Right ventricle myocardium superior (tissue), 1 donor: ENCODE measurements around the gene RAB37. TPM values are rescaled to one million over a fixed set of nuclear protein-coding genes. Genes with fewer than 3 reads are reported as not detected.

Experiments used
- ATAC-seq: fragments of 200-7000 bp; cut with Tn5 transposase; one replicate; pipeline ENCODE4 v1.9.1; 2020; ENCODE audit warnings: mild to moderate bottlenecking; ENCODE audit not compliant: poor library complexity
- DNase-seq: peaks from one replicate; pipeline ENCODE4 v3.0.0-alpha.2; 2020
- intact Hi-C: fragments of 100-400 bp; cut with DNase I; formaldehyde crosslinking; loops from one replicate; pipeline ENCODE4 v1.11.2; 2022
- long read RNA-seq: library from polyadenylated mRNA; unstranded; transcript quantifications from one replicate; pipeline ENCODE4 v2.0.0, GENCODE V29; 2021
- total RNA-seq: library from RNA; stranded (reverse); fragmentation: NEBNext Ultra II Directional; extraction: Animal tissue kit (Norgen Biotek cat#: 25700); gene quantifications from one replicate; pipeline ENCODE4 v1.2.1, GENCODE V29; 2021
- donor health status: DM: no; HTN: yes; CAD: no; lungs with severe emphysema.

The RAB37 gene
- total RNA-seq = 4.1 TPM
- long read RNA-seq, partial matches to known transcripts = 0 of 4 reads
- long read RNA-seq, other reads (novel, unspliced or antisense) = 0 of 4 reads

- intact Hi-C loops = loop anchor here (10.0 kb wide), 1 partner anchor 82 kb away; no protein-coding TSS in a partner anchor
- ATAC-seq (peak; percentile 81), DNase-seq (peak; percentile 78)
Observed at GRCh38 chr17:74736513-74737298, at the start of gene RAB37. RAB37 (plus strand) TSS chr17:74737256; CDS start chr17:74737273, 17 bp downstream.

GRCh38 chr17:74687886-74688285 lies 49.2 kb upstream of the RAB37 start:
- ATAC-seq = no peak
- intact Hi-C loops = no loop called here

GRCh38 chr17:74690409-74690825 lies 46.6 kb upstream of the RAB37 start:
- ATAC-seq = peak; percentile 53
- DNase-seq = peak; percentile 47

More at GRCh38 chr17:74687886-74688285, 49.2 kb upstream of the RAB37 start:
- DNase-seq = no peak

GRCh38 chr17:74691151-74691550 lies 45.9 kb upstream of the RAB37 start:
- DNase-seq (no peak), ATAC-seq (no peak)
- intact Hi-C loops = no loop called here

More at GRCh38 chr17:74690409-74690825, 46.6 kb upstream of the RAB37 start:
- intact Hi-C loops = no loop called here

- ATAC-seq (no peak), DNase-seq (no peak)
- intact Hi-C loops = no loop called here
Observed at GRCh38 chr17:74694081-74694480, 43.0 kb upstream of the RAB37 start.

- no peak for ATAC-seq
- DNase-seq = no peak
- intact Hi-C loops = no loop called here
Observed at GRCh38 chr17:74695629-74696028, 41.4 kb upstream of the RAB37 start.

- ATAC-seq = no peak
- intact Hi-C loops = no loop called here
- DNase-seq = no peak
Observed at GRCh38 chr17:74697515-74697914, 39.5 kb upstream of the RAB37 start.

GRCh38 chr17:74698069-74698468 lies 39.0 kb upstream of the RAB37 start:
- intact Hi-C loops = no loop called here
- ATAC-seq (no peak), DNase-seq (no peak)

- ATAC-seq = no peak
- DNase-seq = no peak
- intact Hi-C loops = no loop called here
Observed at GRCh38 chr17:74699236-74699635, 37.8 kb upstream of the RAB37 start.

- DNase-seq (no peak), ATAC-seq (no peak)
- intact Hi-C loops = no loop called here
Observed at GRCh38 chr17:74702116-74702871, 34.8 kb upstream of the RAB37 start.

GRCh38 chr17:74703311-74703710 lies 33.7 kb upstream of the RAB37 start:
- intact Hi-C loops = no loop called here
- ATAC-seq (no peak), DNase-seq (no peak)

- DNase-seq (no peak), ATAC-seq (no peak)
- intact Hi-C loops = no loop called here
Observed at GRCh38 chr17:74704544-74704943, 32.5 kb upstream of the RAB37 start.

- DNase-seq (no peak), ATAC-seq (no peak)
- intact Hi-C loops = no loop called here
Observed at GRCh38 chr17:74711058-74711824, 25.8 kb upstream of the RAB37 start.

GRCh38 chr17:74712301-74712700 lies 24.8 kb upstream of the RAB37 start:
- no peak for DNase-seq
- no peak for ATAC-seq
- intact Hi-C loops = no loop called here

GRCh38 chr17:74712756-74713155 lies 24.3 kb upstream of the RAB37 start, which contains the start of gene CD300LF:
CD300LF (minus strand) TSS chr17:74712923; CDS start chr17:74712866, 57 bp downstream.
- ATAC-seq = peak; percentile 68
- peak; percentile 70 for DNase-seq
- intact Hi-C loops = no loop called here

GRCh38 chr17:74713171-74713755 lies 23.8 kb upstream of the RAB37 start:
- no peak for DNase-seq
- ATAC-seq = no peak
- intact Hi-C loops = no loop called here

GRCh38 chr17:74715144-74715543 lies 21.9 kb upstream of the RAB37 start:
- no peak for DNase-seq

GRCh38 chr17:74720506-74720905 lies 16.6 kb upstream of the RAB37 start:
- ATAC-seq (no peak), DNase-seq (no peak)
- intact Hi-C loops = no loop called here

More at GRCh38 chr17:74715144-74715543, 21.9 kb upstream of the RAB37 start:
- intact Hi-C loops = no loop called here
- no peak for ATAC-seq
